CD14-positive monocyte (primary cell): ENCODE measurements around the gene ASIC2. TPM values are rescaled to one million over a fixed set of nuclear protein-coding genes. Genes with fewer than 3 reads are reported as not detected.

ENCODE experiments used
- DNase-seq, 3 donors: peaks; one replicate each; pipeline ENCODE4 v3.0.0-alpha.2; 2011 to 2022
- H2AFZ ChIP-seq: 2 replicates; pipeline ENCODE4 v1.6.0; 2012; ENCODE audit warnings: mild to moderate bottlenecking, low read depth, low read length, inconsistent platforms; ENCODE audit not compliant: insufficient read depth, poor library complexity, severe bottlenecking
- H3K27ac ChIP-seq, 2 donors: 1 replicate in 1 of 2; 2 replicates in 1 of 2; pipeline ENCODE4 v1.5.1; 2012 to 2013; ENCODE audit warnings: low read length in 2 of 2, control low read depth in 1 of 2, inconsistent platforms in 1 of 2, low read depth in 1 of 2, mild to moderate bottlenecking in 1 of 2
- H3K27me3 ChIP-seq, 2 donors: one replicate each; pipeline versions ENCODE4 v1.6.0 to v1.6.1; 2011 to 2013; ENCODE audit warnings: low read length in 2 of 2; ENCODE audit not compliant: control insufficient read depth in 2 of 2, insufficient read depth in 2 of 2
- H3K36me3 ChIP-seq, 2 donors: replicated peaks in 1 of 2; 1 replicate in 1 of 2; 2 replicates in 1 of 2; pipeline versions ENCODE4 v1.5.1 to v1.6.1; 2012 to 2013; ENCODE audit warnings: low read length in 2 of 2, control low read depth in 1 of 2, inconsistent platforms in 1 of 2, mild to moderate bottlenecking in 1 of 2; ENCODE audit not compliant: insufficient read depth in 2 of 2, control insufficient read depth in 1 of 2
- H3K4me1 ChIP-seq, 2 donors: 1 replicate in 1 of 2; 2 replicates in 1 of 2; pipeline versions ENCODE4 v1.5.1 to v1.6.1; 2012 to 2013; ENCODE audit warnings: low read length in 2 of 2, control low read depth in 1 of 2, inconsistent platforms in 1 of 2, mild to moderate bottlenecking in 1 of 2, moderate library complexity in 1 of 2; ENCODE audit not compliant: insufficient read depth in 2 of 2, control insufficient read depth in 1 of 2
- H3K4me2 ChIP-seq: replicated peaks from 2 replicates; pipeline ENCODE3; 2012; ENCODE audit warnings: low read length, moderate library complexity, mild to moderate bottlenecking; ENCODE audit not compliant: poor library complexity, severe bottlenecking; ENCODE audit errors: extremely low read depth
- H3K4me3 ChIP-seq, 3 experiments: fragments of 200-600 bp in 1 of 3; sonication (generic) in 1 of 3; replicated peaks in 1 of 3; 1 replicate in 2 of 3; 2 replicates in 1 of 3; pipeline ENCODE4 v1.5.1; 2011 to 2013; ENCODE audit warnings: low read length in 3 of 3, mild to moderate bottlenecking in 3 of 3, control low read depth in 2 of 3, low read depth in 2 of 3, inconsistent platforms in 1 of 3, moderate library complexity in 1 of 3
- H3K79me2 ChIP-seq: 2 replicates; pipeline ENCODE4 v1.6.0; 2012; ENCODE audit warnings: mild to moderate bottlenecking, control low read depth, inconsistent platforms, low read length, moderate library complexity; ENCODE audit not compliant: insufficient read depth
- H3K9ac ChIP-seq: 2 replicates; pipeline ENCODE4 v1.6.0; 2017; ENCODE audit warnings: low read length, mild to moderate bottlenecking; ENCODE audit not compliant: insufficient read depth, poor library complexity, severe bottlenecking
- H3K9me3 ChIP-seq, 2 donors: replicated peaks in 1 of 2; 1 replicate in 1 of 2; 2 replicates in 1 of 2; pipeline versions ENCODE4 v1.5.1 to v1.6.1; 2012 to 2013; ENCODE audit warnings: low read length in 2 of 2, control low read depth in 1 of 2; ENCODE audit not compliant: control insufficient read depth in 1 of 2, insufficient read depth in 1 of 2
- H4K20me1 ChIP-seq: 2 replicates; pipeline ENCODE4 v1.6.0; 2012; ENCODE audit warnings: mild to moderate bottlenecking, low read length, control low read depth, moderate library complexity; ENCODE audit not compliant: insufficient read depth
- H3K27ac Mint-ChIP-seq, 7 donors: one replicate each; pipeline ENCODE4 v1.8.0; 2020; ENCODE audit warnings: mild to moderate bottlenecking in 7 of 7, mixed read lengths in 7 of 7, moderate library complexity in 6 of 7, inconsistent platforms in 2 of 7
- H3K27me3 Mint-ChIP-seq, 3 donors: one replicate each; pipeline ENCODE4 v1.8.0; 2021 to 2022; ENCODE audit warnings: low read depth in 3 of 3, mild to moderate bottlenecking in 3 of 3, mixed read lengths in 3 of 3, moderate library complexity in 3 of 3, inconsistent platforms in 1 of 3
- H3K36me3 Mint-ChIP-seq, 2 donors: one replicate each; pipeline ENCODE4 v1.8.0; 2020; ENCODE audit warnings: mixed read lengths in 2 of 2, inconsistent platforms in 1 of 2, mild to moderate bottlenecking in 1 of 2
- H3K4me1 Mint-ChIP-seq: one replicate; pipeline ENCODE4 v1.8.0; 2020; ENCODE audit warnings: mild to moderate bottlenecking, mixed read lengths
- H3K4me3 Mint-ChIP-seq, 2 donors: one replicate each; pipeline ENCODE4 v1.8.0; 2020; ENCODE audit warnings: mild to moderate bottlenecking in 2 of 2, mixed read lengths in 2 of 2, moderate library complexity in 1 of 2
- H3K9me3 Mint-ChIP-seq, 7 donors: one replicate each; pipeline ENCODE4 v1.8.0; 2020 to 2022; ENCODE audit warnings: mixed read lengths in 7 of 7, mild to moderate bottlenecking in 6 of 7, moderate library complexity in 6 of 7, inconsistent platforms in 2 of 7
- CTCF ChIP-seq: fragments of 200-600 bp; IDR thresholded peaks from one replicate; pipeline ENCODE4 v1.8.0; 2022; ENCODE audit warnings: antibody characterized with exemption, mild to moderate bottlenecking
- WGBS: methylation state at CpG from one replicate; pipeline ENCODE4 v1.1.5; 2013; ENCODE audit warnings: missing lambda C conversion rate; ENCODE audit not compliant: insufficient coverage; 5-methylcytosine and 5-hydroxymethylcytosine counted together
- intact Hi-C, 2 donors: fragments of 100-400 bp; cut with micrococcal nuclease; formaldehyde crosslinking; loops; one replicate each; pipeline versions ENCODE4 v1.15.0 to v1.15.1; 2023
- polyA plus RNA-seq, 3 donors: library from polyadenylated mRNA; depleted of rRNA in 1 of 3; unstranded in 2 of 3; stranded (reverse) in 1 of 3; fragments of 300-500 nt in 2 of 3; fragments of >200 nt in 1 of 3; fragmentation: Illumina TruSeq in 2 of 3; gene quantifications; 1 replicate in 2 of 3; 2 replicates in 1 of 3; pipeline ENCODE4 v1.2.3, GENCODE V29; 2012 to 2021

The ASIC2 gene
- polyA plus RNA-seq, 3 donors, result not detected

- H3K79me2 ChIP-seq, result no peaks in the 10 kb centered on the region
- no peaks in the 10 kb centered on the region for H3K9me3 ChIP-seq
- intact Hi-C loops, result no loop called here
- no peak overlapping the region for H3K4me3 Mint-ChIP-seq
- H3K36me3 Mint-ChIP-seq, result no peaks in the 10 kb centered on the region
- no peak overlapping the region for H3K27ac Mint-ChIP-seq
- no peaks in the 10 kb centered on the region for H3K36me3 ChIP-seq
- H3K9ac ChIP-seq, result no peak overlapping the region
- H3K4me3 ChIP-seq, result no peak overlapping the region
- H4K20me1 ChIP-seq, result no peaks in the 10 kb centered on the region
- no peak overlapping the region for H3K27ac ChIP-seq
- no peaks in the 10 kb centered on the region for H3K4me1 ChIP-seq
- no peaks in the 10 kb centered on the region for H3K9me3 Mint-ChIP-seq
- peaks cover 1 to 7% (median 5%) of the 10 kb centered on the region in 3 donors for H3K27me3 Mint-ChIP-seq
- no peak for TF ChIP-seq CTCF
- 93% methylated on average over 3 of the region's 6 CpGs for WGBS
- no peak overlapping the region for H3K4me2 ChIP-seq
- no peak overlapping the region for H2AFZ ChIP-seq
- DNase-seq, result no peak
- H3K4me1 Mint-ChIP-seq, result no peaks in the 10 kb centered on the region
- H3K27me3 ChIP-seq, result no peaks in the 10 kb centered on the region
Observed at GRCh38 chr17:33322063-33322462, 29.0 kb upstream of the ASIC2 start.

- intact Hi-C loops, result no loop called here
- TF ChIP-seq CTCF, result no peak
Observed at GRCh38 chr17:33318241-33318640, 25.1 kb upstream of the ASIC2 start.

More at GRCh38 chr17:33318241-33318640, 25.1 kb upstream of the ASIC2 start:
- Histone ChIP-seq H3K79me2 (no peaks in the 10 kb centered on the region), H3K27ac (no peak overlapping the region), H3K4me2 (no peak overlapping the region), H3K36me3 (no peaks in the 10 kb centered on the region), H3K4me1 (no peaks in the 10 kb centered on the region), H3K4me3 (no peak overlapping the region), H3K9ac (no peak overlapping the region), H4K20me1 (no peaks in the 10 kb centered on the region), H3K27me3 (peaks cover 0 to 3% of the 10 kb centered on the region in 2 donors), H3K9me3 (no peaks in the 10 kb centered on the region), H2AFZ (no peak overlapping the region)
- DNase-seq, result no peak
- H3K27me3 Mint-ChIP-seq, result peaks cover 5 to 13% (median 5%) of the 10 kb centered on the region in 3 donors
- no peaks in the 10 kb centered on the region for H3K9me3 Mint-ChIP-seq
- H3K4me3 Mint-ChIP-seq, result no peak overlapping the region
- no CpG with 5 or more reads among the region's 3 CpGs for WGBS
- no peak overlapping the region for H3K27ac Mint-ChIP-seq
- no peaks in the 10 kb centered on the region for H3K36me3 Mint-ChIP-seq
- H3K4me1 Mint-ChIP-seq, result no peaks in the 10 kb centered on the region
